Heart left ventricle (tissue), 13 donors: ENCODE data around the gene YES1.

Experiments
- CTCF ChIP-seq, 12 donors: fragments of 200-600 bp; sonication (generic) in 4 of 12; IDR thresholded peaks; one replicate each; pipeline versions ENCODE4 v1.5.0 to v1.8.0; 2018 to 2022; ENCODE audit warnings: antibody characterized with exemption in 12 of 12, mild to moderate bottlenecking in 5 of 12
- POLR2A ChIP-seq, 2 donors: fragments of 450-650 bp; IDR thresholded peaks; one replicate each; pipeline ENCODE4 v1.6.1; 2017; ENCODE audit warnings: antibody characterized with exemption in 2 of 2, mild to moderate bottlenecking in 2 of 2, moderate library complexity in 2 of 2
- donor health status: ischemic (EF 13 %, LVEDD 7.1; RV severe dilation, severe dysfunction).
- donor health status: DM: no; HTN: yes; CAD: no.
- donor health status: DM: no; HTN: no; CAD: no.
- donor health status: ischemic (EF 25% LVEDD 6.9; RV normal size, moderate dysfunction).
- donor health status: ischemic (EF 25% LVEDD 5.7; RV mildly dilated, moderate dysfunction).
- donor health status: ischemic (EF 35%, LVEDD 5.7; RV mildly dilated, moderate dysfunction).
- donor health status: nonischemic (EF 11% LVEDD 7.7; RV severe dilation, severe dysfunction).
- donor health status: DM: yes; HTN: yes; CAD: no.
- donor health status: PGD.
- donor health status: ischemic (EF 29% LVEDD 5.4; RV normal size, mild dysfunction).
- donor health status: nonischemic (EF 23%, LVEDD 6.1; RV moderate dilation, normal function).

GRCh38 chr18:755506-755905, 56.5 kb downstream of the YES1 start:
- TF ChIP-seq CTCF (IDR thresholded peaks at IDR 0.05), result no peak
- TF ChIP-seq POLR2A (IDR thresholded peaks at IDR 0.05), result no peak
